Measurements from ENCODE around the gene CYP2W1. TPM values are rescaled to one million over a fixed set of nuclear protein-coding genes. Genes with fewer than 3 reads are reported as not detected.
A peak's percentile ranks its signal among the peaks of the same experiment; 100 is the strongest.

CYP2W1 gene
- total and polyA plus RNA-seq, 2 donors (not counting 3 experiments of a cell fraction or from before 2014, with no cell fraction given) = not detected

DNA sequence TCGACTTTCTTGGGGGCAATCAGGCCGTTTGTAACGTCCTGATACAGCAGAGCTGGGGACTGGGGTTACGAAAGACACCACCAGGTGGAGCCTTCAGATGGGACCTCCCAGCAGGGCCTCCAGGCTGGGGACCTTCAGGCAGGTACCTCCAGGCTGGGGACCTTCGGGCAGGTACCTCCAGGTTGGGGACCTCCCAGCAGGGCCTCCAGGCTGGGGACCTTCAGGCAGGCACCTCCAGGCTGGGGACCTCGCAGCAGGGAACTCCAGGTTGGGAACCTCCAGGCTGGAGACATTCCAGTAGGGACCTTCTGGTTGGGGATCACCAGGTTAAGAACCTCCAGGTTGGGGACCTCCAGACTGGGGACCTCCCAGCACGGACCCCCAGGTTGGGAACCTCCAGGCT, 37.9 kb downstream of the CYP2W1 start:
- BruUV-seq (replicated peaks) = no TSS peak
- Histone ChIP-seq H3K27ac (ENCODE audit: insufficient read depth, low read depth, low read length) (no peak overlapping the region), H3K27me3 (ENCODE audit: control insufficient read depth in 2 of 2, insufficient read depth in 2 of 2, low read length in 2 of 2) (no peaks in the 10 kb centered on the region), H3K36me3 (ENCODE audit: control insufficient read depth in 2 of 2, extremely low read depth in 1 of 2, insufficient read depth in 2 of 2, low read length in 2 of 2) (peaks cover 0 to 2% of the 10 kb centered on the region in 2 experiments), H4K20me1 (replicated peaks; ENCODE audit: control insufficient read depth, extremely low read depth, insufficient read depth, low read length) (no peaks in the 10 kb centered on the region), H3K79me2 (ENCODE audit: control insufficient read depth, insufficient read depth, low read length) (peaks cover 13% of the 10 kb centered on the region), H3K9me1 (replicated peaks; ENCODE audit: control insufficient read depth, extremely low read depth, insufficient read depth, low read length) (no peaks in the 10 kb centered on the region), H3K4me3 (replicated peaks in 1 of 3; ENCODE audit: insufficient read depth in 1 of 3, low read depth in 1 of 3, low read length in 3 of 3) (no peak overlapping the region), H3K4me2 (ENCODE audit: insufficient read depth, low read length) (no peak overlapping the region), H2AFZ (ENCODE audit: low read depth, low read length) (no peak overlapping the region), H3K9ac (replicated peaks; ENCODE audit: extremely low read depth, insufficient read depth, low read length) (no peak overlapping the region), H3K4me1 (ENCODE audit: control insufficient read depth, extremely low read depth, insufficient read depth, low read length) (no peaks in the 10 kb centered on the region), H3K9me3 (replicated peaks; ENCODE audit: control insufficient read depth, insufficient read depth, low read length) (no peaks in the 10 kb centered on the region)
- intact Hi-C loops (cut with micrococcal nuclease) (no loop called here), dilution Hi-C loops (cut with MboI; ENCODE audit: extremely low pct_ligation_motif_present, low sequenced_read_pairs) (no loop called here)
- CTCF ChIA-PET = interaction anchor here (2.0 to 5.5 kb wide), 2 partner anchors 28 to 45 kb away, joined by 8 to 46 read pairs; no protein-coding TSS in a partner anchor
- FAIRE-seq (no peak), DNase-seq (ENCODE audit: low read depth, low spot score) (no peak)
- POLR2A ChIA-PET = no interaction called here
- TF ChIP-seq EZH2 (IDR thresholded peaks at IDR 0.05; ENCODE audit: borderline replicate concordance, low read depth, low read length, severe bottlenecking) = no peak
- TF ChIP-seq FOS (IDR thresholded peaks at IDR 0.05; ENCODE audit: borderline replicate concordance, insufficient read depth, low read length) = no peak
- no peak for TF ChIP-seq MYC (IDR thresholded peaks at IDR 0.05; ENCODE audit: low read depth, low read length)
- TF ChIP-seq JUN (IDR thresholded peaks at IDR 0.05; ENCODE audit: borderline replicate concordance, insufficient read depth, insufficient read length, low read depth) = no peak
- TF ChIP-seq POLR2AphosphoS5 (IDR thresholded peaks at IDR 0.05; ENCODE audit: insufficient read depth, low read depth, low read length) = no peak
- TF ChIP-seq, protein P1, sequence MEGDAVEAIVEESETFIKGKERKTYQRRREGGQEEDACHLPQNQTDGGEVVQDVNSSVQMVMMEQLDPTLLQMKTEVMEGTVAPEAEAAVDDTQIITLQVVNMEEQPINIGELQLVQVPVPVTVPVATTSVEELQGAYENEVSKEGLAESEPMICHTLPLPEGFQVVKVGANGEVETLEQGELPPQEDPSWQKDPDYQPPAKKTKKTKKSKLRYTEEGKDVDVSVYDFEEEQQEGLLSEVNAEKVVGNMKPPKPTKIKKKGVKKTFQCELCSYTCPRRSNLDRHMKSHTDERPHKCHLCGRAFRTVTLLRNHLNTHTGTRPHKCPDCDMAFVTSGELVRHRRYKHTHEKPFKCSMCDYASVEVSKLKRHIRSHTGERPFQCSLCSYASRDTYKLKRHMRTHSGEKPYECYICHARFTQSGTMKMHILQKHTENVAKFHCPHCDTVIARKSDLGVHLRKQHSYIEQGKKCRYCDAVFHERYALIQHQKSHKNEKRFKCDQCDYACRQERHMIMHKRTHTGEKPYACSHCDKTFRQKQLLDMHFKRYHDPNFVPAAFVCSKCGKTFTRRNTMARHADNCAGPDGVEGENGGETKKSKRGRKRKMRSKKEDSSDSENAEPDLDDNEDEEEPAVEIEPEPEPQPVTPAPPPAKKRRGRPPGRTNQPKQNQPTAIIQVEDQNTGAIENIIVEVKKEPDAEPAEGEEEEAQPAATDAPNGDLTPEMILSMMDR (IDR thresholded peaks at IDR 0.05; ENCODE audit: extremely low read depth in 1 of 2, insufficient read depth in 1 of 2, low read depth in 1 of 2, low read length in 2 of 2) = peak; percentile 3 to 16
- TF ChIP-seq, protein P2, sequence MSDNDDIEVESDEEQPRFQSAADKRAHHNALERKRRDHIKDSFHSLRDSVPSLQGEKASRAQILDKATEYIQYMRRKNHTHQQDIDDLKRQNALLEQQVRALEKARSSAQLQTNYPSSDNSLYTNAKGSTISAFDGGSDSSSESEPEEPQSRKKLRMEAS (IDR thresholded peaks at IDR 0.05; ENCODE audit: insufficient read depth, insufficient read length) = no peak

Measured in endothelial cell of umbilical vein (primary cell).